Endodermal cell (in vitro differentiated cells): ENCODE data around the gene IL1RAP. TPM values are rescaled to one million over a fixed set of nuclear protein-coding genes. Genes with fewer than 3 reads are reported as not detected.

Experiments used
- DNase-seq: peaks from one replicate; pipeline ENCODE4 v3.0.0-alpha.2; 2017
- H3K27ac ChIP-seq: 2 replicates; pipeline ENCODE4 v1.5.1; 2013; ENCODE audit warnings: mild to moderate bottlenecking, low read depth, low read length, moderate library complexity
- H3K27me3 ChIP-seq: 2 replicates; pipeline ENCODE4 v1.6.1; 2013; ENCODE audit warnings: mild to moderate bottlenecking, low read length, moderate library complexity; ENCODE audit not compliant: insufficient read depth, control insufficient read depth, poor library complexity, severe bottlenecking
- H3K36me3 ChIP-seq: 2 replicates; pipeline ENCODE4 v1.7.0; 2013; ENCODE audit warnings: mild to moderate bottlenecking, low read length, moderate library complexity; ENCODE audit not compliant: control insufficient read depth, insufficient read depth
- H3K4me1 ChIP-seq: one replicate; pipeline ENCODE4 v1.7.0; 2013; ENCODE audit warnings: low read length; ENCODE audit not compliant: control insufficient read depth, insufficient read depth
- H3K4me3 ChIP-seq: 2 replicates; pipeline ENCODE4 v1.5.1; 2013; ENCODE audit warnings: mild to moderate bottlenecking, low read length, moderate library complexity
- H3K9ac ChIP-seq: 2 replicates; pipeline ENCODE4 v1.6.1; 2013; ENCODE audit warnings: mild to moderate bottlenecking, low read length, moderate library complexity; ENCODE audit not compliant: poor library complexity, severe bottlenecking; ENCODE audit errors: extremely low read depth
- H3K9me3 ChIP-seq: 2 replicates; pipeline ENCODE4 v1.6.1; 2013; ENCODE audit warnings: mild to moderate bottlenecking, low read length, moderate library complexity; ENCODE audit not compliant: control insufficient read depth
- H3K27ac Mint-ChIP-seq: 2 replicates; pipeline ENCODE4 v1.8.0; 2020; ENCODE audit warnings: mixed read lengths
- H3K27me3 Mint-ChIP-seq: 2 replicates; pipeline ENCODE4 v1.8.0; 2021; ENCODE audit warnings: mild to moderate bottlenecking, mixed read lengths; ENCODE audit not compliant: insufficient read depth
- H3K36me3 Mint-ChIP-seq: 2 replicates; pipeline ENCODE4 v1.8.0; 2020; ENCODE audit warnings: low read depth, mixed read lengths
- H3K4me1 Mint-ChIP-seq: 2 replicates; pipeline ENCODE4 v1.8.0; 2020; ENCODE audit warnings: mixed read lengths
- H3K4me3 Mint-ChIP-seq: 2 replicates; pipeline ENCODE4 v1.8.0; 2020; ENCODE audit warnings: mild to moderate bottlenecking, moderate library complexity, mixed read lengths
- H3K9me3 Mint-ChIP-seq: 2 replicates; pipeline ENCODE4 v1.8.0; 2020; ENCODE audit warnings: mild to moderate bottlenecking, mixed read lengths
- WGBS, 2 experiments: methylation state at CpG; one replicate each; pipeline versions ENCODE4 v1.1.5 to v1.1.7; 2013; ENCODE audit warnings: missing lambda C conversion rate in 2 of 2, mixed read lengths in 1 of 2; ENCODE audit not compliant: insufficient coverage in 1 of 2, insufficient read length in 1 of 2; 5-methylcytosine and 5-hydroxymethylcytosine counted together
- total RNA-seq, 2 donors: library from RNA; stranded (reverse); fragmentation: NEBNext Ultra II Directional in 1 of 2; extraction: Animal tissue kit (Norgen Biotek cat#: 25700) in 1 of 2; gene quantifications; 2 replicates in 1 of 2; 3 replicates in 1 of 2; pipeline ENCODE4 v1.2.1, GENCODE V29; 2021
- TF ChIP-seq, protein P1 (sequence below): fragments of 200-600 bp; sonication (generic); conservative IDR thresholded peaks from 2 replicates; pipeline ENCODE4 v1.5.0; 2021; ENCODE audit warnings: antibody characterized with exemption, mild to moderate bottlenecking

Gene IL1RAP
- total RNA-seq, 2 donors from 2014 or later: 2.6 to 6.0 TPM

DNA sequence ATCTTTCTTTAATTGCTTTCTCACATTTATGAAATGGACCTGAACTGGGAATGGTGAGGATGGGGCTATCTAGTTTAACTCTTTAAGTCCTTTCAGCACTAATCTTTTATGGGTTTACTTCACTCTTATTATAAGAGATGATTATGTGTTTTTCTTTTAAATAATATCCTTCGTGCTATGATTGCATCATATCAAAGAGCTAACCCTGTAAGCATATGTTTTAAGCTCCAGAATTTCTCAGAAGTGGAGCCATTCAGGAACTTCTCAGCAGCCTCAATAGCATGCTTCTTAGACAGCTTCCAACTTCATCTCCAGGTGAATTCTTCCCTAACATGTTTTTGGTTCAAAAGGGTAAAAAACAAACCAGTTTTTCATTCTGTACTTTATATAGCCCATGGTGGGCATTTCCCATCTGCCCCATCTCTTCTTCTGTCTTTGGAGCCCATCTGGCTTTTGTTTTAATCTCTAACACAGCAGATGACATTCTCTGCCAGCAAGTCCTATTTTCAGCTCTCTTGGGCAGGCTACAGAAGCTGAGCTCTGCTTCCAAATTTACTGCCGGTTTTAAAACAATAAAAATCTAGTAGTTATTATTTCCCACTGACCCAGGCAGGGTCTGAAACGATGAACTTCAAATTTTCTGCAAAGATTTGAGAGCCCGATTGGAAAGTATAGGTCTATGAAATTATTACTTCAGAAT, 26.8 kb upstream of the IL1RAP start:
- Histone ChIP-seq H3K9me3 (no peaks in the 10 kb centered on the region), H3K36me3 (no peaks in the 10 kb centered on the region), H3K4me3 (no peak overlapping the region), H3K4me1 (no peaks in the 10 kb centered on the region), H3K27ac (no peak overlapping the region), H3K27me3 (no peaks in the 10 kb centered on the region), H3K9ac (no peak overlapping the region)
- Mint-ChIP-seq H3K36me3 (no peaks in the 10 kb centered on the region), H3K4me3 (no peak overlapping the region), H3K4me1 (peaks cover 5% of the 10 kb centered on the region), H3K27me3 (no peaks in the 10 kb centered on the region), H3K9me3 (no peaks in the 10 kb centered on the region), H3K27ac (no peak overlapping the region)
- WGBS, 2 experiments: 88 to 100% methylated on average over 1 to 4 of the region's 4 CpGs
- TF ChIP-seq, protein P1, sequence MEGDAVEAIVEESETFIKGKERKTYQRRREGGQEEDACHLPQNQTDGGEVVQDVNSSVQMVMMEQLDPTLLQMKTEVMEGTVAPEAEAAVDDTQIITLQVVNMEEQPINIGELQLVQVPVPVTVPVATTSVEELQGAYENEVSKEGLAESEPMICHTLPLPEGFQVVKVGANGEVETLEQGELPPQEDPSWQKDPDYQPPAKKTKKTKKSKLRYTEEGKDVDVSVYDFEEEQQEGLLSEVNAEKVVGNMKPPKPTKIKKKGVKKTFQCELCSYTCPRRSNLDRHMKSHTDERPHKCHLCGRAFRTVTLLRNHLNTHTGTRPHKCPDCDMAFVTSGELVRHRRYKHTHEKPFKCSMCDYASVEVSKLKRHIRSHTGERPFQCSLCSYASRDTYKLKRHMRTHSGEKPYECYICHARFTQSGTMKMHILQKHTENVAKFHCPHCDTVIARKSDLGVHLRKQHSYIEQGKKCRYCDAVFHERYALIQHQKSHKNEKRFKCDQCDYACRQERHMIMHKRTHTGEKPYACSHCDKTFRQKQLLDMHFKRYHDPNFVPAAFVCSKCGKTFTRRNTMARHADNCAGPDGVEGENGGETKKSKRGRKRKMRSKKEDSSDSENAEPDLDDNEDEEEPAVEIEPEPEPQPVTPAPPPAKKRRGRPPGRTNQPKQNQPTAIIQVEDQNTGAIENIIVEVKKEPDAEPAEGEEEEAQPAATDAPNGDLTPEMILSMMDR: no peak
- DNase-seq: no peak

DNA sequence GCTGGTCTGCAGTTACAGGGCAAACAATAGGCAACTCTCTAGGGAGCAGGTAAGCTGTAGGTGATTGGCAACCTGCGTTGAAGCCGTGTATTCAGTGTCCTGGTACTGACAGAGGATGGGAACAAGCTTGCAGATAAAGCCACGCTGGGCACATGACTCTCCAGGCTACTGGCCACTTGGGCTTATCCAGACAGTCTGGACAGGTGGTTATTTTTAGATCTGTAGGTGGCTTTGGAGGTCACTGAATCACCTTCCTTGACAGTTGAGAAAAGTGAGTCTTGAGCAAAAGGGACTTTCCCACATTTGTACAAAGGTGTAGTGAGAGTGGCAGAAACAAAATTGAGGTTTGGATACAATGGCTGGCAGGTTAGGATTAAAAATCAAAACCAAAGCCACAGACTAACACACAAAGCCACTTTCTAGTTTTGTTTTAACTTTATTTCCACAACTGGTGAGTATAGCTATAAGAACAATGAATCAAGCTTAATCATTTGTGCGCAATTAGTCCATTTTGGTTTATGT, 22.3 kb upstream of the IL1RAP start:
- Mint-ChIP-seq H3K36me3 (no peaks in the 10 kb centered on the region), H3K27ac (no peak overlapping the region), H3K4me3 (no peak overlapping the region), H3K4me1 (peaks cover 1% of the 10 kb centered on the region), H3K9me3 (no peaks in the 10 kb centered on the region), H3K27me3 (no peaks in the 10 kb centered on the region)
- DNase-seq: no peak
- no peaks in the 10 kb centered on the region for H3K36me3 ChIP-seq
- H3K27ac ChIP-seq: no peak overlapping the region
- 83 to 88% methylated on average over 2 to 4 of the region's 4 CpGs for WGBS, 2 experiments
- no peaks in the 10 kb centered on the region for H3K9me3 ChIP-seq
- no peaks in the 10 kb centered on the region for H3K4me1 ChIP-seq
- H3K4me3 ChIP-seq: no peak overlapping the region
- no peak overlapping the region for H3K9ac ChIP-seq
- H3K27me3 ChIP-seq: no peaks in the 10 kb centered on the region
- TF ChIP-seq, protein P1: no peak

DNA sequence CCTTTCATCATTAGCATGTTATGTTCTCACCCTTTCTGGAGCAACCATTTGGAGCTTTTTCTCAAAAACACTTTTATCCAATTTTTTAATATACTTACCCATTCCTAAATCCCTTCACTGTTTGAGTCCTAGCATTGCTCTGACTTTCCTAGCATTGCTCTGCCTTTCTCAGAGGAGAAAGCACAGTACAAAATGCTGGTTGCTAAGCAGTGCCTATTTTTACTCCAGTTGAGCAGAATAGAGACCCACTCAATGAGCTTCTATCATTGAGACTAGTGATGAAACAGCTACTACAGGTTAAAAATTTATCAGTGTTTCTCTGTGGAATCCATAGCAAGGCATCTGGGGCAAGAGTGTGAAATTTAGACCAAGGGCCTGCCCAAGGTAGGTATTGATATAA, 21.8 kb upstream of the IL1RAP start:
- no peaks in the 10 kb centered on the region for H3K9me3 Mint-ChIP-seq
- no peak overlapping the region for H3K4me3 ChIP-seq
- H3K4me1 ChIP-seq: no peaks in the 10 kb centered on the region
- H3K36me3 Mint-ChIP-seq: no peaks in the 10 kb centered on the region
- H3K9me3 ChIP-seq: no peaks in the 10 kb centered on the region
- no peak overlapping the region for H3K27ac ChIP-seq
- H3K27me3 ChIP-seq: no peaks in the 10 kb centered on the region
- H3K4me1 Mint-ChIP-seq: peaks cover 1% of the 10 kb centered on the region
- H3K27me3 Mint-ChIP-seq: no peaks in the 10 kb centered on the region
- TF ChIP-seq, protein P1: no peak
- no peak overlapping the region for H3K4me3 Mint-ChIP-seq
- H3K36me3 ChIP-seq: no peaks in the 10 kb centered on the region
- H3K27ac Mint-ChIP-seq: no peak overlapping the region
- H3K9ac ChIP-seq: no peak overlapping the region
- DNase-seq: no peak
